SU-DHL-6 (cell line): ENCODE data around the gene CBX6.

Source experiments
- H2AFZ ChIP-seq: fragments of 200-600 bp; sonication (generic); 2 replicates; pipeline ENCODE4 v1.6.1; 2014; ENCODE audit warnings: low read depth, mild to moderate bottlenecking, moderate library complexity, mixed read lengths, antibody characterized with exemption, low read length; ENCODE audit not compliant: severe bottlenecking
- H3F3A ChIP-seq: fragments of 200-600 bp; shearing (Covaris generic); 2 replicates; pipeline ENCODE4 v1.6.0; 2016; ENCODE audit warnings: antibody characterized with exemption, mild to moderate bottlenecking; ENCODE audit not compliant: insufficient read depth
- H3K27ac ChIP-seq: fragments of 200-600 bp; sonication (generic); 2 replicates; pipeline ENCODE4 v1.5.1; 2016; ENCODE audit warnings: low read depth, mild to moderate bottlenecking, low read length, moderate library complexity, mixed read lengths
- H3K27me3 ChIP-seq: fragments of 200-600 bp; sonication (generic), shearing (Covaris generic); 2 replicates; pipeline ENCODE4 v1.6.0; 2014; ENCODE audit warnings: mild to moderate bottlenecking, low read length
- H3K36me3 ChIP-seq: fragments of 200-600 bp; sonication (generic); 2 replicates; pipeline ENCODE4 v1.6.1; 2014; ENCODE audit warnings: mild to moderate bottlenecking, low read length, mixed read lengths
- H3K4me2 ChIP-seq: fragments of 300-600, 200-600 bp; shearing (Covaris generic), sonication (generic); 2 replicates; pipeline ENCODE4 v1.6.0; 2014; ENCODE audit warnings: low read length, low read depth, mild to moderate bottlenecking; ENCODE audit not compliant: poor library complexity, severe bottlenecking
- H3K4me3 ChIP-seq: fragments of 200-600 bp; sonication (generic); 2 replicates; pipeline ENCODE4 v1.5.1; 2014; ENCODE audit warnings: antibody characterized with exemption, low read length, mild to moderate bottlenecking, mixed read lengths; ENCODE audit not compliant: insufficient read depth, poor library complexity, severe bottlenecking
- H3K79me2 ChIP-seq: fragments of 200-600 bp; sonication (generic); 2 replicates; pipeline ENCODE4 v1.6.1; 2014; ENCODE audit warnings: mild to moderate bottlenecking, low read length, moderate library complexity; ENCODE audit not compliant: insufficient read depth
- H3K9ac ChIP-seq: fragments of 200-600 bp; sonication (generic); 2 replicates; pipeline ENCODE4 v1.7.0; 2014; ENCODE audit warnings: mild to moderate bottlenecking, low read length
- H3K9me2 ChIP-seq: fragments of 200-600 bp; sonication (generic); replicated peaks from 2 replicates; pipeline ENCODE4 v1.6.1; 2014; ENCODE audit warnings: low read length; ENCODE audit not compliant: insufficient read depth
- H3K9me3 ChIP-seq: fragments of 200-600 bp; sonication (generic); 2 replicates; pipeline ENCODE4 v1.6.1; 2014; ENCODE audit warnings: low read length, mixed read lengths; ENCODE audit not compliant: insufficient read depth
- H4K20me1 ChIP-seq: fragments of 200-600 bp; sonication (generic); 2 replicates; pipeline ENCODE4 v1.6.1; 2014; ENCODE audit warnings: low read depth, mild to moderate bottlenecking, antibody characterized with exemption, low read length, moderate library complexity, mixed read lengths
- EZH2phosphoT487 ChIP-seq: fragments of 200-600 bp; sonication (generic), shearing (Covaris generic); conservative IDR thresholded peaks from 2 replicates; pipeline ENCODE4 v1.6.1; 2018; ENCODE audit warnings: mild to moderate bottlenecking, antibody characterized with exemption, low read length, moderate library complexity, mixed read lengths
- TF ChIP-seq, protein P1 (sequence below): fragments of 200-600 bp; sonication (generic); IDR thresholded peaks from one replicate; pipeline ENCODE4 v1.5.1; 2017; ENCODE audit warnings: antibody characterized with exemption, mild to moderate bottlenecking, low read length, moderate library complexity; ENCODE audit not compliant: insufficient read depth, poor library complexity, severe bottlenecking

The CBX6 gene

DNA sequence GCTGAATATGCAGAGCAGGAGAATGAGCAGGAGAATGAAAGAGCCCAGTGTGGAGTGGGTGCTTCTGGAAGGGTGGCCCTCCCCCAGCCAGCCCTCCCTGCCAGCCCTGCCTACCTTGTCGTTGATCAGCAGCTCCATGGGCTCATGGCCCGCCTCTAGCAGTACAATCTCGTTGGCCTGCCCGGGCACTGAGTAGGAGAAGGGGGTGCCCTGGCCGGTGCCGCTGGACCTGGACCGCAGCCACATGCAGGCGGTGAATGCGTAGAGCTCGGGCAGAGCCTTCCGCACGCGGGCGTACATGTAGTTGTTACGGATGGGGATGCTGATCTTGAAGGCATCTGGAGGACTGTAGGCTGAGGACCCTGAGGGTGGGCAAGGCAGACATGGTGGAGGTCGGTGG lies 45.6 kb downstream of the CBX6 start:
- TF ChIP-seq EZH2phosphoT487: no peak
- TF ChIP-seq, protein P1, sequence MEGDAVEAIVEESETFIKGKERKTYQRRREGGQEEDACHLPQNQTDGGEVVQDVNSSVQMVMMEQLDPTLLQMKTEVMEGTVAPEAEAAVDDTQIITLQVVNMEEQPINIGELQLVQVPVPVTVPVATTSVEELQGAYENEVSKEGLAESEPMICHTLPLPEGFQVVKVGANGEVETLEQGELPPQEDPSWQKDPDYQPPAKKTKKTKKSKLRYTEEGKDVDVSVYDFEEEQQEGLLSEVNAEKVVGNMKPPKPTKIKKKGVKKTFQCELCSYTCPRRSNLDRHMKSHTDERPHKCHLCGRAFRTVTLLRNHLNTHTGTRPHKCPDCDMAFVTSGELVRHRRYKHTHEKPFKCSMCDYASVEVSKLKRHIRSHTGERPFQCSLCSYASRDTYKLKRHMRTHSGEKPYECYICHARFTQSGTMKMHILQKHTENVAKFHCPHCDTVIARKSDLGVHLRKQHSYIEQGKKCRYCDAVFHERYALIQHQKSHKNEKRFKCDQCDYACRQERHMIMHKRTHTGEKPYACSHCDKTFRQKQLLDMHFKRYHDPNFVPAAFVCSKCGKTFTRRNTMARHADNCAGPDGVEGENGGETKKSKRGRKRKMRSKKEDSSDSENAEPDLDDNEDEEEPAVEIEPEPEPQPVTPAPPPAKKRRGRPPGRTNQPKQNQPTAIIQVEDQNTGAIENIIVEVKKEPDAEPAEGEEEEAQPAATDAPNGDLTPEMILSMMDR: no peak
- H3K9me3 ChIP-seq: no peaks in the 10 kb centered on the region
- no peaks in the 10 kb centered on the region for H3F3A ChIP-seq
- H3K4me2 ChIP-seq: no peak overlapping the region
- no peak overlapping the region for H3K9ac ChIP-seq
- no peaks in the 10 kb centered on the region; the same call in 1 of the 2 replicates for H3K27me3 ChIP-seq
- no peak overlapping the region for H3K27ac ChIP-seq
- no peaks in the 10 kb centered on the region for H3K36me3 ChIP-seq
- no peaks in the 10 kb centered on the region for H4K20me1 ChIP-seq
- H3K4me3 ChIP-seq: no peak overlapping the region
- H3K9me2 ChIP-seq: no peaks in the 10 kb centered on the region
- no peaks in the 10 kb centered on the region for H3K79me2 ChIP-seq
- no peak overlapping the region for H2AFZ ChIP-seq

DNA sequence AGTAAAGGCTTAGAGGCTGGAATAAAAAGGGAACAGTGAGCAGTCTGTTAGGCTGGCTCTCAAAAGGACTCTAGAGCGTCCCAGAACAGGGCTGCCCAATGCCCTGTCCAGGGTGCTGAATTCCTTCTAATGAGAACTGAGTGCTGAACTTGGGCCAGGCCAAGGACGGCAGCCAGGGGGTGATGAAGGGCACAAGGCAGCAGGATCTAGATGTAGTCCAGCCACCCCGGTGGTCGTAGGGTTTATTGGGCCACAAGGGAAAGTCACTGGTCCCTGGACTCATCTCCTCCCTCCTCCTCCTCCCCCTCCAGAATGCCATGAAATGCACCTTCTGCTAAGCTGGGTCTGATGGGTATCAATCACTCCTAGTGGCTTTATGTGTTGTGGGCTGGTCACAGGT lies 47.4 kb downstream of the CBX6 start:
- Histone ChIP-seq H3K27ac (no peak overlapping the region), H3K79me2 (no peaks in the 10 kb centered on the region), H3K9me3 (no peaks in the 10 kb centered on the region), H3K9ac (no peak overlapping the region), H3K27me3 (no peaks in the 10 kb centered on the region; the same call in 1 of the 2 replicates), H2AFZ (no peak overlapping the region), H3K36me3 (no peaks in the 10 kb centered on the region), H3K4me2 (no peak overlapping the region), H4K20me1 (no peaks in the 10 kb centered on the region), H3F3A (no peaks in the 10 kb centered on the region), H3K4me3 (no peak overlapping the region), H3K9me2 (no peaks in the 10 kb centered on the region)
- TF ChIP-seq, protein P1: no peak
- TF ChIP-seq EZH2phosphoT487: no peak

- no peaks in the 10 kb centered on the region for H3K9me2 ChIP-seq
- no peak overlapping the region for H2AFZ ChIP-seq
- no peaks in the 10 kb centered on the region for H3K79me2 ChIP-seq
- no peak overlapping the region for H3K4me3 ChIP-seq
- no peak overlapping the region for H3K4me2 ChIP-seq
- TF ChIP-seq EZH2phosphoT487: no peak
- TF ChIP-seq, protein P1: no peak
- H3F3A ChIP-seq: no peaks in the 10 kb centered on the region
- H3K9me3 ChIP-seq: no peaks in the 10 kb centered on the region
- H3K9ac ChIP-seq: no peak overlapping the region
- no peak overlapping the region for H3K27ac ChIP-seq
- no peaks in the 10 kb centered on the region for H3K36me3 ChIP-seq
- H4K20me1 ChIP-seq: no peaks in the 10 kb centered on the region
- H3K27me3 ChIP-seq: no peaks in the 10 kb centered on the region
These were observed 48.4 kb downstream of the CBX6 start for GRCh38 chr22:38823637-38824036.

DNA sequence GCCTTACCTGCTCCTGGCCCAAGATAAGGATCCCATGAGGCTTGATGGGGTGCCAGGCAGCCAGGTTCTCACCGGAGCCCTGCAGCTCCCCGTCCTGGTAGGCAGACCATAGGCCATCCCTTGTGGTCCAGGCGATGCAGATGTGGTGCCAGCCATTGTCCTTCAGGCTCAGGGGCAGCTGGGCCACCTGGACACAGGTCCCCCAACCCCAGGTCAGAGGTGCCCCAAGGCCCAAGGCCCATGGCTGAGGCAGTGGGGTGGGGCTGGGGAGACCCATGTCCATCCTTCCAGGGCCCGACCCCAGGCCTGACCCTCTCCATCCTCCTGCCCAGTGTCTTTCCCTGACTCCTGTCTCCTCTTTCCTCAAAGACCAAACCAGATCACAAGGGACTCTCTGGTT lies 48.9 kb downstream of the CBX6 start:
- Histone ChIP-seq H3K27me3 (no peaks in the 10 kb centered on the region), H3K9me2 (no peaks in the 10 kb centered on the region), H3K79me2 (no peaks in the 10 kb centered on the region), H4K20me1 (no peaks in the 10 kb centered on the region), H3K9me3 (no peaks in the 10 kb centered on the region), H3F3A (no peaks in the 10 kb centered on the region), H2AFZ (no peak overlapping the region), H3K9ac (no peak overlapping the region), H3K4me3 (no peak overlapping the region), H3K36me3 (no peaks in the 10 kb centered on the region), H3K27ac (no peak overlapping the region), H3K4me2 (no peak overlapping the region)
- TF ChIP-seq, protein P1: no peak
- no peak for TF ChIP-seq EZH2phosphoT487
